ENCODE data around the gene SRC. TPM values are rescaled to one million over a fixed set of nuclear protein-coding genes. Genes with fewer than 3 reads are reported as not detected.
"Not testable (repeated sequence)": the region's sequence is repeated elsewhere in the genome, so short reads cannot be mapped to it uniquely, and the experiment has no call there.

The SRC gene
- total RNA-seq, 2 donors from 2014 or later = 61.2 to 149 TPM

DNA sequence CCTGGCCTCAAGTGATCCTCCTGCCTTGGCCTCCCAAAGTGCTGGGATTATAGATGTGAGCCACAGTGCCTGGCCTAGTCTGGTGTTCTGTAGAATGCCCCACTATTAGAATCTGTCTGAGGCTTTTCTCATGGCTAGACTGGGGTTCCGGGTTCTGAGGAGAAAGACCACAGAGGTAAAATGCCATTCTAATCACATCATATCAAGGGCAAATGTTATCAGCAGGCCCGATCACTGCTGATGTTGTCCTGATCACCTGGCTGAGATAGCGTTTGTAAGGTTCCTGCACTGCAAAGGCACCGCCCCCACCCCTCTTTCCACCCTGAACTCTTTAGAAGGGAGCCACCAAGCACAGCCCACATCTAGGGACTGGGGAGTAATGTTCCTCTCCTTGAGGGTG, 6.7 kb upstream of the SRC start:
- no peak for TF ChIP-seq POLR2AphosphoS5 (IDR thresholded peaks at IDR 0.05)
- TF ChIP-seq POLR2A (IDR thresholded peaks at IDR 0.05) = no peak
- TF ChIP-seq, protein P1, sequence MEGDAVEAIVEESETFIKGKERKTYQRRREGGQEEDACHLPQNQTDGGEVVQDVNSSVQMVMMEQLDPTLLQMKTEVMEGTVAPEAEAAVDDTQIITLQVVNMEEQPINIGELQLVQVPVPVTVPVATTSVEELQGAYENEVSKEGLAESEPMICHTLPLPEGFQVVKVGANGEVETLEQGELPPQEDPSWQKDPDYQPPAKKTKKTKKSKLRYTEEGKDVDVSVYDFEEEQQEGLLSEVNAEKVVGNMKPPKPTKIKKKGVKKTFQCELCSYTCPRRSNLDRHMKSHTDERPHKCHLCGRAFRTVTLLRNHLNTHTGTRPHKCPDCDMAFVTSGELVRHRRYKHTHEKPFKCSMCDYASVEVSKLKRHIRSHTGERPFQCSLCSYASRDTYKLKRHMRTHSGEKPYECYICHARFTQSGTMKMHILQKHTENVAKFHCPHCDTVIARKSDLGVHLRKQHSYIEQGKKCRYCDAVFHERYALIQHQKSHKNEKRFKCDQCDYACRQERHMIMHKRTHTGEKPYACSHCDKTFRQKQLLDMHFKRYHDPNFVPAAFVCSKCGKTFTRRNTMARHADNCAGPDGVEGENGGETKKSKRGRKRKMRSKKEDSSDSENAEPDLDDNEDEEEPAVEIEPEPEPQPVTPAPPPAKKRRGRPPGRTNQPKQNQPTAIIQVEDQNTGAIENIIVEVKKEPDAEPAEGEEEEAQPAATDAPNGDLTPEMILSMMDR (IDR thresholded peaks at IDR 0.05) = no peak
- 75% methylated on average over 4 of the region's 4 CpGs for WGBS
- intact Hi-C loops (cut with DNase I) = no loop called here
- no peaks in the 10 kb centered on the region for H3K4me1 ChIP-seq (replicated peaks)
- H3K36me3 ChIP-seq = no peaks in the 10 kb centered on the region
- no peak overlapping the region for H3K27ac ChIP-seq
- no peaks in the 10 kb centered on the region for H3K9me3 ChIP-seq
- no peak overlapping the region for H3K4me3 ChIP-seq
- DNase-seq (ENCODE audit: low spot score) = no peak
- no peaks in the 10 kb centered on the region for H3K27me3 ChIP-seq (replicated peaks; ENCODE audit: insufficient read depth)

DNA sequence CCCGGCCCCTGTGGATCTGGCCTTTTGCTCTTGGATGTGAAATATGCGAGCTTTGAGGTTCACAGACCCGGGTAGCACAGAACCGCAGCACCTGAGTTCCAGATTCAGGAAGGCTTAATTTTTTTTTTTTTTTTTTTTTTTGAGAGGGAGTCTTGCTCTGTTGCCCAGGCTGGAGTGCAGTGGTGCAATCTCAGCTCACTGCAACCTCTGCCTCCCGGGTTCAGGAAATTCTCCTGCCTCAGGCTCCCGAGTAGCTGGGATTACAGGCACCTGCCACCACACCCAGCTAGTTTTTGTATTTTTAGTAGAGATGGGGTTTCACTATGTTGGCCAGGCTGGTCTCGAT, 6.2 kb upstream of the SRC start:
- H3K27ac ChIP-seq; H3K36me3 ChIP-seq; DNase-seq (ENCODE audit: low spot score); intact Hi-C loops (cut with DNase I); H3K27me3 ChIP-seq (replicated peaks; ENCODE audit: insufficient read depth); H3K4me3 ChIP-seq; H3K9me3 ChIP-seq; H3K4me1 ChIP-seq (replicated peaks): not testable (repeated sequence)
- WGBS = 94% methylated on average over 7 of the region's 7 CpGs

DNA sequence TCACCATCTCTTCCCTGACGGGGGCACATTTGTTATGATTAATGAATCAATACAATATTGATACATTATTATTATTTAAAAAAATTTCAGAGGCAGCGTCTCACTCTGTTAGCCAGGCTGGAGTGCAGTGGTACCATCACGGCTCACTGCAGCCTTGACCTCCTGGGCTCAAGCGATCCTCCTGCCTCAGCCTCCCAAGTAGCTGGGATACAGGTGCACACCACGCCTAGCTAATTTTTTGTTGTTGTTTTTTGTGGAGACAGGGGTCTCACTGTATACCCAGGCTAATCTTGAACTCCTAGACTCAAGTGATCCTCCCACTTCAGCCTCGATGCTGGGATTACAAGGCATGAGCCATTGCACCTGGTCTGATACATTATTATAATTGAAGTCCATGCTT, 4.9 kb upstream of the SRC start:
- DNase-seq (ENCODE audit: low spot score) = no peak
- intact Hi-C loops (cut with DNase I) = no loop called here
- H3K9me3 ChIP-seq = no peaks in the 10 kb centered on the region
- H3K27ac ChIP-seq = no peak overlapping the region
- H3K4me3 ChIP-seq = no peak overlapping the region
- TF ChIP-seq POLR2A (IDR thresholded peaks at IDR 0.05) (no peak), POLR2AphosphoS5 (IDR thresholded peaks at IDR 0.05) (no peak)
- TF ChIP-seq, protein P1 (IDR thresholded peaks at IDR 0.05) = no peak
- H3K36me3 ChIP-seq = no peaks in the 10 kb centered on the region
- 92% methylated on average over 6 of the region's 6 CpGs for WGBS
- H3K4me1 ChIP-seq (replicated peaks) = peaks cover 7% of the 10 kb centered on the region
- no peaks in the 10 kb centered on the region for H3K27me3 ChIP-seq (replicated peaks; ENCODE audit: insufficient read depth)

DNA sequence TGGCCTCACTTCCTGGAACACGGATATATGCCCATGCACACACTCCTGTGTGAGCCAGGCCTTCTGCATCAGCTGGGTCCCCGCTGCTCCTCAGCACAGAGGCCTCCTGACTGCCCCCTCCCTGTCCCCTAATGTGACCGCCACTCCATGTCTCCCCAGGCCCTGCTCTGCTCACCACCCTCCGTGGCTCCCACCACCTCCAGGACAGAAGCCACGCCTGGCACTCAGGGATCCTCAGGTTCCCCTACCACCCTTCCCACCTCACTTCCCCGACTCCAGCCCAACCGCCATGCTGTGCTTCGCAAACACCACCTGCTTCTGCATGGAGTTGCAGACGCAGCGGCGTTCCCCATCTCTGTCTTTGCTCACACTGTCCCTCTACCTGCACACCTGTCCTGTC, 4.3 kb upstream of the SRC start:
- no peak for DNase-seq (ENCODE audit: low spot score)
- Histone ChIP-seq H3K4me1 (replicated peaks) (peaks cover 9% of the 10 kb centered on the region), H3K4me3 (no peak overlapping the region), H3K9me3 (no peaks in the 10 kb centered on the region), H3K27ac (no peak overlapping the region), H3K27me3 (replicated peaks; ENCODE audit: insufficient read depth) (no peaks in the 10 kb centered on the region), H3K36me3 (no peaks in the 10 kb centered on the region)
- no peak for TF ChIP-seq POLR2A (IDR thresholded peaks at IDR 0.05)
- TF ChIP-seq POLR2AphosphoS5 (IDR thresholded peaks at IDR 0.05) = no peak
- intact Hi-C loops (cut with DNase I) = no loop called here
- WGBS = 94% methylated on average over 11 of the region's 11 CpGs

DNA sequence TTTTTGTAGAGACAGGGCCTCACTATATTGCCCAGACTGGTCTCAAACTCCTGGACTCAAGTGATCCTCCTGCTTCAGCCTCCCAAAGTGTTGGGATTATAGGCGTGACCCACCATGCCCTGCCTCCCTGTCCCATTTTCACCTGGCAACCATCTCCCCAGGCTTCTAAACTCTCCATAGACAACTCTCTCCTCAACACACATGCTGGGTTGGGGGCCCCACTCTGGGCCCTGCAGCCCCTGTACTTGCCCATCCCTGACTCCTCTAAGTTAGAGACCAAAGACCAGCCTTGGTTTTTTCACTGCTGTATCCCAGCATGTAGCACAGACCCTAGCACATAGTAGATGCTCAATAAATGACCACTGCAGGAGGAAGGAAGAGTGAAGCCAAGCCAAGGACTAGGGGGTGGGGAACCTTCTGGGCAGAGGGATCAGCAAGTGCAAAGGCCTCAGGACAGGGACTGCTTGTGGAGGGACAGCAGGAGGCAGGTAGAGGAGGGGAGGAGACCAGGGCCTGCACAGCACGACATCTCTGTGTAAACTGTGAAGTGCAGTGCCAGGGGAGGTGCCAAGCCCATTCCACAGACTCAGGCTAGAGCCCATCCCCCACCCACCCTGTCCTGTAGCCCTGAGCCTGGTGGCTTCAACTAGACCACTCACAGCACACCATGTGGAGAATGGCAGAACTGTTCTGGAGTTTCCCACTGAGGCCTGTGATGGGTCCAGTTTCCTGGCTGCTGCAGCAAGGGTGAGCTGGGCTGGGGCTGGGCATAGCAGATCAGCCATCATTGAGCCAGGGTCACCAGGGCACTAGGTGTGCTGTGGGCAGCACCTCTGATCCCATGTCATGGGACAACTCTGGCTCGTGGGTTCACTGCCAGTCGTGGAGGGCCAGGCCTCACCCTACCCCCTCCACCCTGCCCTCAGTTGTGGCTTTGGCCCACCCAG, 3.4 kb upstream of the SRC start:
- 82% methylated on average over 4 of the region's 4 CpGs for WGBS
- Histone ChIP-seq H3K9me3 (no peaks in the 10 kb centered on the region), H3K36me3 (no peaks in the 10 kb centered on the region), H3K4me3 (no peak overlapping the region), H3K4me1 (replicated peaks) (peaks cover 15% of the 10 kb centered on the region), H3K27me3 (replicated peaks; ENCODE audit: insufficient read depth) (no peaks in the 10 kb centered on the region), H3K27ac (no peak overlapping the region)
- no peak for DNase-seq (ENCODE audit: low spot score)
- intact Hi-C loops (cut with DNase I) = no loop called here
- no peak for TF ChIP-seq POLR2AphosphoS5 (IDR thresholded peaks at IDR 0.05)
- TF ChIP-seq, protein P1 (IDR thresholded peaks at IDR 0.05) = no peak
- TF ChIP-seq POLR2A (IDR thresholded peaks at IDR 0.05) = no peak

Measured in prostate gland (tissue), 2 donors.